SJSA1 (cell line): ENCODE measurements around the gene LRRC70. TPM values are rescaled to one million over a fixed set of nuclear protein-coding genes. Genes with fewer than 3 reads are reported as not detected.
"Not testable (repeated sequence)": the region's sequence is repeated elsewhere in the genome, so short reads cannot be mapped to it uniquely, and the experiment has no call there.

ENCODE experiments used
- DNase-seq, 2 experiments: peaks; one replicate each; pipeline ENCODE4 v3.0.0-alpha.2; 2015 to 2020; ENCODE audit warnings: low spot score in 2 of 2, low read depth in 1 of 2
- H3K27ac ChIP-seq: fragments of 250-450 bp; sonication (Bioruptor Pico); 2 replicates; pipeline ENCODE4 v1.5.1; 2020; ENCODE audit warnings: mild to moderate bottlenecking, moderate library complexity
- H3K27me3 ChIP-seq: fragments of 250-450 bp; sonication (Bioruptor Pico); replicated peaks from 2 replicates; pipeline ENCODE4 v1.5.1; 2020; ENCODE audit warnings: mild to moderate bottlenecking, moderate library complexity
- H3K36me3 ChIP-seq: fragments of 250-450 bp; sonication (Bioruptor Pico); 2 replicates; pipeline ENCODE4 v1.5.1; 2020; ENCODE audit warnings: mild to moderate bottlenecking
- H3K4me1 ChIP-seq: fragments of 250-450 bp; sonication (Bioruptor Pico); replicated peaks from 2 replicates; pipeline ENCODE4 v1.6.1; 2021; ENCODE audit warnings: mild to moderate bottlenecking
- H3K4me3 ChIP-seq: fragments of 250-450 bp; sonication (Bioruptor Pico); 2 replicates; pipeline ENCODE4 v1.5.1; 2020; ENCODE audit warnings: mild to moderate bottlenecking
- H3K9me3 ChIP-seq: fragments of 250-450 bp; sonication (Bioruptor Pico); replicated peaks from 2 replicates; pipeline ENCODE4 v1.5.1; 2020; ENCODE audit warnings: mild to moderate bottlenecking
- total RNA-seq: library from RNA; depleted of rRNA; stranded (reverse); fragments of >200 nt; shearing (Covaris generic); gene quantifications from 2 replicates; pipeline ENCODE4 v1.2.3, GENCODE V29; 2014

Gene LRRC70
- total RNA-seq, 1 experiment from 2014 or later = 0.71 TPM

DNA sequence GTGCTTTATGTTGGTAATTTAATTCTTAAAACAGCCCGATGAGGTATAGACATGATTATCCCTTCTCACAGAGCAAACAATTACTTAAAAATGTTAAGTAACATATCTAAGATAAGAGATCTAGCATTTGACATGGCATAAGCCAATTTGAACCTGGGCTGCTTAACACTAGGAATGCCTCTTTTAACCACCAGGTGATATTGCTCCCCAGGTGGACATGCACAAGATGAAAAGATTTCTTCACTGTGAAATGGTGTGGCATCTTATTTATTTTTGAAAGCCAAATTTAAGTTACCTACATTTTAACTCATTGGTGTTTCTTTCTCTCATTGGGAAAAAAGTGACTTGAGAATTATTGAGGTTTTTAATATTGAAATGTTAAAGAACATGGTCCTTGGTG is 15.8 kb upstream of the LRRC70 start:
- peaks cover 3% of the 10 kb centered on the region; the same call in 1 of the 2 replicates for H3K9me3 ChIP-seq
- DNase-seq = no peak
- no peaks in the 10 kb centered on the region for H3K27me3 ChIP-seq
- H3K27ac ChIP-seq = no peak overlapping the region
- H3K36me3 ChIP-seq = peaks cover 17% of the 10 kb centered on the region
- H3K4me1 ChIP-seq = no peaks in the 10 kb centered on the region
- no peak overlapping the region for H3K4me3 ChIP-seq

DNA sequence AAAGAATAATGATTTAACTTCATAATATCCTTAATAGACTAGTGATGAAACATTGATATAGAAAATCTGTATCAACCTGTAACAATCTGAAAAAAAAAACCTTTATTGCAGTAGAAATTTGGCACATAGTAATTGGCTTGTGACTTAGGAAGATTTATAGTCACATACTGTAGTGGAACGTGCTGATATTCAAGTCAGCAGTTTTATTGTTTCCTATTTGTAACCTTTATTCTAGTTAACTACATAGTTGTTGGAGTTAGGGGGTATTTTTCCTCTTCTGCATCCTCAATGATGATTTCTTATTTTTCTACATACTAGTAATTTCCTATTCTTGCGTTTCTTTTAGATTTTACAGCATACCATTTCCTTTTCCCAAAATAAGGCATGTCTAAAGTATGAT is 14.5 kb upstream of the LRRC70 start:
- H3K27ac ChIP-seq = no peak overlapping the region
- H3K9me3 ChIP-seq = peaks cover 6% of the 10 kb centered on the region; the same call in 1 of the 2 replicates
- no peak for DNase-seq
- peaks cover 1% of the 10 kb centered on the region for H3K4me1 ChIP-seq
- H3K27me3 ChIP-seq = no peaks in the 10 kb centered on the region
- H3K36me3 ChIP-seq = peaks cover 19% of the 10 kb centered on the region
- no peak overlapping the region for H3K4me3 ChIP-seq

DNA sequence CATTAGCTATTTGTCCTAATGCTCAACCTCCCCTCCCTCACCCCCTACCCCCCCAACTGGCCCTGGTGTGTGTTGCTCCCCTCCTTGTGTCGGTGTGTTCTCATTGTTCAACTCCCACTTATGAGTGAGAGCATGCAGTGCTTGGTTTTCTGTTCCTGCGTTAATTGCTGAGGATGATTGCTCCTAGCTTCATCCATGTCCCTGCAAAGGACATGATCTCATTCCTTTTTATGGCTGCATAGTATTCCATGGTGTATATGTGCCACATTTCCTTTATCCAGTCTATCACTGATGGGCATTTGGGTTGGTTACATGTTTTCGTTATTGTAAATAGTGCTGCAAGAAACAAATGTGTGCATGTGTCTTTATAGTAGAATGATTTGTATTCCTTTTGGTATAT is 12.9 kb upstream of the LRRC70 start:
- H3K4me1 ChIP-seq, H3K9me3 ChIP-seq, DNase-seq, H3K27me3 ChIP-seq, H3K4me3 ChIP-seq, H3K27ac ChIP-seq: not testable (repeated sequence)
- H3K36me3 ChIP-seq = peaks cover 13% of the 10 kb centered on the region; the same call in 1 of the 2 replicates

DNA sequence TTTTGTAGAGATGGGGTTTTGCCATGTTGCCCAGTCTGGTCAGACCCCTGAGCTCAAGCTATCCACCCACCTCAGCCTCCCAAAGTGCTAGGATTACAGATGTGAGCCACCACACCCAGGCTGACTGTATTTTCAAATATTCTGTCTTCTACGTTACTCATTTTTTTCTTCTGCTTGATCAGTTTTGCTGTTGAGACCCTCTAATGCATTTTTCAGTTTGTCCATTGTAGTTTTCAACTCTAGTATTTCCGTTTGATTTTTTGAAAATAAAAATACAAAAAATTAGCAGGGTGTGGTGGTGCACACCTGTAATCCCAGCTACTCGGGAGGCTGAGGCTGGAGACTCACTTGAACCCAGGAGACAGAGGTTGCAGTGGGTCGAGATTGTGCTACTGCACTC is 10.5 kb upstream of the LRRC70 start:
- no peak overlapping the region for H3K4me3 ChIP-seq
- no peak for DNase-seq
- H3K36me3 ChIP-seq = peaks cover 8% of the 10 kb centered on the region; the same call in 1 of the 2 replicates
- H3K27me3 ChIP-seq = no peaks in the 10 kb centered on the region
- H3K27ac ChIP-seq = no peak overlapping the region
- peaks cover 6% of the 10 kb centered on the region; the same call in 1 of the 2 replicates for H3K9me3 ChIP-seq
- H3K4me1 ChIP-seq = peaks cover 8% of the 10 kb centered on the region

DNA sequence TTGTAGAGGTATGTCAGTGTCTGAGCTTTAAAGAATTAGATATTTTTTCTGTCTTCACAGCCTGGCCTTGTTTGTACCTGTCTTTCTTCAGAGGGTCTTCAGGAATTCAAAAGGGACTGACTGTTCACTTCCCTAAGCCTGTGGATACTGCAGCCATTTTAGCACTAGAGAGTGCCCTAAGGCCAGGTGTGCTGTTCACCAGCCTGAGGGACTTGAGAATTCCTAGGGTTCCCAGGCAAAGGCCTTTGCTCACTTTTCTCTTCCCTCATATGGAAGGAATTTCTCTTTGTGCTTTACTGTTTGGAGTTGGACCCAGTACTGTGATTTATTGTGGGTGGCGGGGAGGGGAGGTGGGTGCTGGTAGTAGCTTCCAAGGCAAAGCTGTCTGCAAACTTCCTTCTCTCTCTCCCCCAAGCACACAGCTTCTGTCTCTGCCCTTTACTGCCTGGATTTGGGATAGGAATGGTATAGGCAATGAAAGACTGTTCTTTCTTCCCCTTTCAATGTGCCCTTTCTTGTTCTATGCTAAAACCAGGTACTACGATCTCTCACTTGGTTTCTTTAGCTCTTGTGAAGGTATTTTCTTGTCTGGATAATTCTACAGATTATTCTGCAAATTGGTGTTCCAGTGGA is 9.7 kb upstream of the LRRC70 start:
- no peak for DNase-seq
- H3K4me1 ChIP-seq = peaks cover 8% of the 10 kb centered on the region
- H3K27ac ChIP-seq = no peak overlapping the region
- no peak overlapping the region for H3K4me3 ChIP-seq
- peaks cover 6% of the 10 kb centered on the region; the same call in 1 of the 2 replicates for H3K9me3 ChIP-seq
- H3K27me3 ChIP-seq = no peaks in the 10 kb centered on the region
- peaks cover 8% of the 10 kb centered on the region; the same call in 1 of the 2 replicates for H3K36me3 ChIP-seq

DNA sequence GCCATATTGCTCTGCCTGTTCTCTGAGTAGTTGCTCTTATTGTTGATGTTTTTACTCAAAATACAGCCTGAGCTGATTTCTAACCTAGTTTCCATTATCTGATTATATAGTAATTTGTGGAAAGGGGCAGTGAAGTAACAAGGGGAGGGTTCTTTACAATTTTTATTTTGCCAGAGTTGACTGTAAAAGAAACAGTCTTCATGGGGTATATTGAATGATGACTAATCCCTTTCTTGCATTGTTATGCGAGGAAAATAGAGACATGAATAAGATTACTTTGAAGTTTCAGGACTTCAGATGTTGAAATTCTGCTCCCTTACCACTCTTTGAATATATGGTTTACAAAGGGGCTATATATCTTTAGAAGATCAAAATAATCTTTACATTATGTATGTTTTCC is 9.1 kb upstream of the LRRC70 start:
- peaks cover 6% of the 10 kb centered on the region; the same call in 1 of the 2 replicates for H3K9me3 ChIP-seq
- H3K4me1 ChIP-seq = peaks cover 8% of the 10 kb centered on the region
- H3K36me3 ChIP-seq = peaks cover 8% of the 10 kb centered on the region; the same call in 1 of the 2 replicates
- H3K27ac ChIP-seq = no peak overlapping the region
- DNase-seq = no peak
- no peak overlapping the region for H3K4me3 ChIP-seq
- no peaks in the 10 kb centered on the region for H3K27me3 ChIP-seq

DNA sequence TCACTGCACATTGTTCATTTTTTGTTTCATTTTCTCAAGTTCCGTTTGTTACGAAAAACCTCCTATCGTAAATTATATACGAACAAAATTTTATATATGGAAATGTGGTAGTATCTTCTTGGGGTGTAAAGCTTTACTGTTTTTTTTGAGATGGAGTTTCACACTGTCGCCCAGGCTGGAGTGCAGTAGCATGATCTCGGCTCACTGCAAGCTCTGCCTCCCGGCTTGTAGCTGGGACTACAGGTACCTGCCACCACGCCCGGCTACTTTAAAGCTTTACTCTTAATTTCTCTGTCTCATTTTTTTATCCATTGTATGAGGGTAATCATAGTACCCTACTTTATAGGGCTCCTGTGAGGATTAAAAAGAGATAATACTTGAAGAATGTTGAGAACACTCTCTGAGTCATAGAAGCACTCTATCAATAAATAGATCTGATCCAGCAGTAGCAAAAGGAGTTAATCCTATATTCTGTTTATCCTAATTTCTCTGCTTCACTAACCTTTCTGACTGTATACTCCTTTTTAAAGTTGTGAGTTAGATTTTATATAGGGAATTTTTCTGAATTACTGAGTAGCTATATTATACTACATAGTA is 5.6 kb upstream of the LRRC70 start:
- H3K36me3 ChIP-seq = peaks cover under 1% of the 10 kb centered on the region; the same call in 1 of the 2 replicates

DNA sequence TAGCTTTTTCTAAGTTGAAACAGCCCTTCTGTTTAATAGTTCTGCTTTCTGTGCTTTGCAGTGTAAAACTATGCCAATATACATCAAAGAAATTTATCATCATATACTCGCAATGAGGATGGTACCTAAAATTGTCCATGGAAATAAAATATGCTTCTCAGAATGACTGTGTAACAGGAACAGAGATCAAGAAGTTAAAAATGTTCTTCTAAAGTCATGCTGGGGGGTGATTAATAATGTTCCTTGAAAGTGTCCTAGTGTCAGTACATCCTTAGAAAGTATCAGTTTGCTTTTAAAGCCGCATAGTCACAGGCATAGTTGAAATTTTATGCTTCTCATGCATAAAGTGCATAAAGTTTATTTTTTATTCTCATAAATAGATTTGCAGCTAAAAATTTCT is 4.0 kb upstream of the LRRC70 start:
- Histone ChIP-seq H3K27me3 (no peaks in the 10 kb centered on the region), H3K36me3 (no peaks in the 10 kb centered on the region), H3K4me3 (no peak overlapping the region), H3K27ac (no peak overlapping the region), H3K9me3 (no peaks in the 10 kb centered on the region), H3K4me1 (peaks cover 7% of the 10 kb centered on the region)
- DNase-seq = no peak

More for the DNA sequence above, 5.6 kb upstream of the LRRC70 start:
- peaks cover 13% of the 10 kb centered on the region for H3K4me1 ChIP-seq
- peaks cover 1% of the 10 kb centered on the region; the same call in 1 of the 2 replicates for H3K9me3 ChIP-seq
- no peak overlapping the region for H3K27ac ChIP-seq
- no peaks in the 10 kb centered on the region for H3K27me3 ChIP-seq
- no peak overlapping the region for H3K4me3 ChIP-seq
- no peak for DNase-seq

DNA sequence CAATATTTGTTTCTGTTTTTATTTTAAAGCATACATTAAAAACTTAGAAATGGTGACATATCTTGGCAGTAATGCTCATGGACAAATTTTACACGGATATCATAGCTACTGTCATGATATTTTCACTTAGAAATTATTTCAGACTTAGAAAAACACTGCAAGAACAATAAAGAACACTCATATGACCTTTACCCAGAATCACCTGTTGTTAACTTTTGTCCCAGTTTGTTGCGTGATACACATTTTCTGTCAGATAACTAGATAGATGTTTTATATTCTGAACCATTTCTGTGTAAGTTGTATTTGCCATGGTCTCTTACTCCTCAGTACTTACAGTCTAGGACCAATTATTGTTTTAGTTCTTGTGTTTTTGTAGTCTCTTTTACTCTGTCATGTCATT is 3.6 kb upstream of the LRRC70 start:
- Histone ChIP-seq H3K36me3 (no peaks in the 10 kb centered on the region), H3K4me3 (no peak overlapping the region), H3K9me3 (no peaks in the 10 kb centered on the region), H3K27ac (no peak overlapping the region), H3K27me3 (no peaks in the 10 kb centered on the region), H3K4me1 (peaks cover 5% of the 10 kb centered on the region; the same call in 1 of the 2 replicates)
- DNase-seq = no peak

DNA sequence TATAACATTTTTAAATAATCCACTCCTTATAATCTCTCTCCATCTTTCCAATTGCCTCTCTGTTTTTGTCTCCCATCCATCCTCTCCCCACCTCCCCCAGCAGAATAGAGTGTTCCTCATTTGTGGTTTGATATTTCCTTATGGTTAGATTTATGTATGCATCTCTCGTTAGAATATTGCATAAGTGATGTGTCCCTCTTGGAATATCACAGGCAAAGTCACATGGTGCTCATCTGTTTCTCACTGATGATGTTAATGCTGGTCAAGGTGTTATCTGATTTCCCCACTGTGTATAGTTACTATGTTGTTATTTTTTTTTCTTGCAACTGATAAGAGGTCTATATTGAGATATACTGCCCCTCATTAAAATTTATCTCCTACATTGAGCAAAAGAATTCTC is 3.1 kb upstream of the LRRC70 start:
- DNase-seq = no peak
- Histone ChIP-seq H3K27me3 (no peaks in the 10 kb centered on the region), H3K36me3 (no peaks in the 10 kb centered on the region), H3K27ac (no peak overlapping the region), H3K4me1 (peaks cover 5% of the 10 kb centered on the region; the same call in 1 of the 2 replicates), H3K4me3 (no peak overlapping the region), H3K9me3 (no peaks in the 10 kb centered on the region)

DNA sequence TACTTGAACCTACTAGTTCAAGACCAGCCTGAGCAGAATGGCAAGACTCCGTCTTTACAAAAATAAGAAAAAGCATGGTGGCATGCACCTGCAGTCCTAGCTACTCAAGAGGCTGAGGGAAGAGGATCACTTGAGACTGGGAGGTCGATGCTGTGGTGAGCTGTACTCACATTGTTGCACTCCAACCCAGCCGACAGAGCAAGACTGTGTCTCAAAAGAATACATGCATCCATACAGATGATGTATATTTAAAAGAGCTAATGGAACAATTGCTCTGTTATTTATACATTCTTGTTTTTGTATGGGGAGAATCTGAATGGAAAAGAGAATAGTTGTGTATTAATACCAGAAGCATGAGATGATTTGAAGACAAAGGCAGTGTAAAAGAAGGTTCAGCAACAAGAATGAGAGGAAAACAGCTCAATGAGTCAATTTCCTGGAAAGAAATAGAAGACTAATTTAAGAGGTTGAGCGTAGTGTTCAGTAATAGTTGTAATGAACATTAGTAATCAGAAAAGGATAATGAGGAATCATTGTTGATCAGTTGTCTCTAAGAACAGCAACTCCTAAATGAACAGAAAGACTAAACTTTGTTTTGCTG is 1.9 kb upstream of the LRRC70 start:
- H3K9me3 ChIP-seq = no peaks in the 10 kb centered on the region
- no peaks in the 10 kb centered on the region for H3K36me3 ChIP-seq
- H3K4me3 ChIP-seq = no peak overlapping the region
- H3K27me3 ChIP-seq = no peaks in the 10 kb centered on the region
- DNase-seq = peak in 1 of 2 experiments; percentile 34
- peaks cover 5% of the 10 kb centered on the region; the same call in 1 of the 2 replicates for H3K4me1 ChIP-seq
- peak overlapping the region; percentile 38; the same call in 1 of the 2 replicates for H3K27ac ChIP-seq

DNA sequence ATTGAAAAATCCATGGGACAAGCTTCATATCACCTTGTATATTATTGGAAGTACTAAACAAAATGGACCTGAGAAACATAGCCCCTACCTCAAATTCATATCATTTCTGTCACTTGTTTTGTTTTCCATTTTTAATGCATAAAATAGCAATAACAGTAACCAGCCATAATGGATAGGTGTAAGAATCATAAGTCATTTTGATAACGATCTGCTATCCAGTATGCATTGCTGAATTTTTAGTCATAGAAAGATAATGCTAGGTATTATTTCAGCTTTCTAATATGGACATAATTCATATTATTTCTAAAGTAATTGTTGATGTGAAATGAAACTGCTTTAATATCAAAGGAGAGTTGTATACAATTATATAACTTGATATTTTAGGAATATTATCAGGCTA is 1.1 kb upstream of the LRRC70 start:
- no peaks in the 10 kb centered on the region for H3K36me3 ChIP-seq
- no peak for DNase-seq
- no peaks in the 10 kb centered on the region for H3K27me3 ChIP-seq
- H3K4me3 ChIP-seq = no peak overlapping the region
- H3K4me1 ChIP-seq = peaks cover 5% of the 10 kb centered on the region; the same call in 1 of the 2 replicates
- H3K9me3 ChIP-seq = no peaks in the 10 kb centered on the region
- no peak overlapping the region; the same call in 1 of the 2 replicates for H3K27ac ChIP-seq

DNA sequence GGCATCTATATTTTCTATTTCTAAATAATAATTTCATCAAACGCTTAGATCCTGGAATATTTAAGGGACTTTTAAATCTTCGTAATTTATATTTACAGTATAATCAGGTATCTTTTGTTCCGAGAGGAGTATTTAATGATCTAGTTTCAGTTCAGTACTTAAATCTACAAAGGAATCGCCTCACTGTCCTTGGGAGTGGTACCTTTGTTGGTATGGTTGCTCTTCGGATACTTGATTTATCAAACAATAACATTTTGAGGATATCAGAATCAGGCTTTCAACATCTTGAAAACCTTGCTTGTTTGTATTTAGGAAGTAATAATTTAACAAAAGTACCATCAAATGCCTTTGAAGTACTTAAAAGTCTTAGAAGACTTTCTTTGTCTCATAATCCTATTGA is 1.1 kb downstream of the LRRC70 start:
- no peak for DNase-seq
- Histone ChIP-seq H3K9me3 (no peaks in the 10 kb centered on the region), H3K27me3 (no peaks in the 10 kb centered on the region), H3K4me1 (peaks cover 5% of the 10 kb centered on the region; the same call in 1 of the 2 replicates), H3K4me3 (no peak overlapping the region), H3K27ac (no peak overlapping the region), H3K36me3 (no peaks in the 10 kb centered on the region)
